Mesenchymal stem cell (in vitro differentiated cells and primary cell): ENCODE data around the gene KIAA1217.

Experiments
- DNase-seq: peaks from one replicate; pipeline ENCODE4 v3.0.0-alpha.2; 2013
- H2AFZ ChIP-seq: one replicate; pipeline ENCODE4 v1.6.1; 2013; ENCODE audit warnings: low read depth, mild to moderate bottlenecking, control low read depth, inconsistent platforms, low read length, moderate library complexity
- H2AK5ac ChIP-seq: 2 replicates; pipeline ENCODE4 v1.6.1; 2013; ENCODE audit warnings: low read length, moderate library complexity, mild to moderate bottlenecking, inconsistent platforms; ENCODE audit not compliant: severe bottlenecking
- H2BK120ac ChIP-seq: one replicate; pipeline ENCODE4 v1.6.1; 2013; ENCODE audit warnings: low read depth, mild to moderate bottlenecking, inconsistent platforms, low read length, moderate library complexity
- H2BK12ac ChIP-seq, 2 experiments: one replicate each; pipeline ENCODE4 v1.6.1; 2013; ENCODE audit warnings: inconsistent platforms in 2 of 2, low read length in 2 of 2, mild to moderate bottlenecking in 2 of 2, moderate library complexity in 2 of 2, control low read depth in 1 of 2
- H2BK15ac ChIP-seq: one replicate; pipeline ENCODE4 v1.6.1; 2013; ENCODE audit warnings: mild to moderate bottlenecking, low read depth, inconsistent platforms; ENCODE audit not compliant: poor library complexity, severe bottlenecking
- H2BK5ac ChIP-seq: 2 replicates; pipeline ENCODE4 v1.6.1; 2013; ENCODE audit warnings: low read depth, mild to moderate bottlenecking, low read length, control low read depth, inconsistent platforms; ENCODE audit not compliant: poor library complexity, severe bottlenecking
- H3K14ac ChIP-seq, 2 experiments: one replicate each; pipeline ENCODE4 v1.6.1; 2013; ENCODE audit warnings: inconsistent platforms in 2 of 2, low read length in 2 of 2, control low read depth in 1 of 2, mild to moderate bottlenecking in 1 of 2, moderate library complexity in 1 of 2
- H3K18ac ChIP-seq, 2 experiments: one replicate each; pipeline ENCODE4 v1.6.1; 2013; ENCODE audit warnings: inconsistent platforms in 2 of 2, low read length in 2 of 2, control low read depth in 1 of 2, low read depth in 1 of 2, mild to moderate bottlenecking in 1 of 2
- H3K23ac ChIP-seq, 2 experiments: one replicate each; pipeline ENCODE4 v1.6.1; 2013; ENCODE audit warnings: inconsistent platforms in 2 of 2, low read length in 2 of 2, mild to moderate bottlenecking in 2 of 2, moderate library complexity in 2 of 2, control low read depth in 1 of 2
- H3K27ac ChIP-seq: 2 replicates; pipeline ENCODE4 v1.5.1; 2013; ENCODE audit warnings: mild to moderate bottlenecking, moderate library complexity, low read length, control low read depth, inconsistent platforms; ENCODE audit not compliant: poor library complexity, severe bottlenecking
- H3K27me3 ChIP-seq, 2 experiments: 2 replicates each; pipeline versions ENCODE4 v1.6.1 to v1.7.0; 2013; ENCODE audit warnings: low read length in 2 of 2, mild to moderate bottlenecking in 2 of 2, moderate library complexity in 2 of 2, control low read depth in 1 of 2, inconsistent platforms in 1 of 2; ENCODE audit not compliant: control insufficient read depth in 1 of 2, insufficient read depth in 1 of 2
- H3K36me3 ChIP-seq, 2 experiments: 2 replicates each; pipeline versions ENCODE4 v1.6.1 to v1.7.0; 2013; ENCODE audit warnings: low read length in 2 of 2, control low read depth in 1 of 2, inconsistent platforms in 1 of 2, low read depth in 1 of 2, mild to moderate bottlenecking in 1 of 2; ENCODE audit not compliant: insufficient read depth in 2 of 2, control insufficient read depth in 1 of 2
- H3K4ac ChIP-seq, 2 experiments: one replicate each; pipeline ENCODE4 v1.6.1; 2013; ENCODE audit warnings: inconsistent platforms in 2 of 2, low read length in 2 of 2, mild to moderate bottlenecking in 2 of 2, moderate library complexity in 2 of 2, control low read depth in 1 of 2, low read depth in 1 of 2
- H3K4me1 ChIP-seq: 2 replicates; pipeline ENCODE4 v1.6.1; 2013; ENCODE audit warnings: low read depth, low read length, control low read depth; ENCODE audit not compliant: control insufficient read depth, insufficient read depth
- H3K4me2 ChIP-seq: 2 replicates; pipeline ENCODE4 v1.6.1; 2013; ENCODE audit warnings: low read length, mild to moderate bottlenecking, inconsistent platforms; ENCODE audit not compliant: poor library complexity, severe bottlenecking
- H3K4me3 ChIP-seq, 2 experiments: 2 replicates each; pipeline versions ENCODE4 v1.5.1 to v1.7.0; 2013; ENCODE audit warnings: low read length in 2 of 2, mild to moderate bottlenecking in 2 of 2, control low read depth in 1 of 2, low read depth in 1 of 2; ENCODE audit not compliant: insufficient read depth in 1 of 2
- H3K79me1 ChIP-seq: replicated peaks from 2 replicates; pipeline ENCODE4 v1.6.1; 2013; ENCODE audit warnings: mild to moderate bottlenecking, control low read depth, low read length, inconsistent platforms; ENCODE audit not compliant: poor library complexity, severe bottlenecking
- H3K9ac ChIP-seq: 2 replicates; pipeline ENCODE4 v1.7.0; 2013; ENCODE audit warnings: mild to moderate bottlenecking, low read length, moderate library complexity
- H3K9me3 ChIP-seq: 2 replicates; pipeline ENCODE4 v1.7.0; 2013; ENCODE audit warnings: mild to moderate bottlenecking, low read length; ENCODE audit not compliant: control insufficient read depth
- H4K8ac ChIP-seq: one replicate; pipeline ENCODE4 v1.6.1; 2013; ENCODE audit warnings: inconsistent platforms, mild to moderate bottlenecking, low read length, moderate library complexity
- H4K91ac ChIP-seq: one replicate; pipeline ENCODE4 v1.6.1; 2013; ENCODE audit warnings: mild to moderate bottlenecking, low read length, inconsistent platforms
- WGBS: methylation state at CpG from one replicate; pipeline ENCODE4 v1.1.7; 2013; ENCODE audit warnings: mixed read lengths; 5-methylcytosine and 5-hydroxymethylcytosine counted together

The KIAA1217 gene

DNA sequence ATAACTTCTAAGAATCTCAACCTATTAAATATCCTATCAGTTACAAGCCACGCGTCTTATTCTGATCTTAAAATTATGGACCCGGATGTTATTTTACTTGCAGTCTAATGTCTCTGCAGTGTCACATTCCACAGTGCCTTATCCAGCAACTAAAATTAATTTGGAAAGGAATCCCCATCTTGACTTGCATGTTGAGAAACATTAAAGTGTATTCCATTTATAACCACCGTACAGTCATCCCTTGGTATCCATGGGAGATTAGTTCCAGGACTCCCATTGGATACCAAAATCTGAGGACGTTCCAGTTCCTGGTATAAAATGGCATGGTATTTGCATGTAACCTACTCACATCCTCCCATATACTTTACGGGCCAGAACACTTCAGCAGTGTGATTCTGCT, 320.0 kb downstream of the KIAA1217 start:
- Histone ChIP-seq H3K9ac (no peak overlapping the region), H3K4me3 (no peak overlapping the region), H3K27ac (no peak overlapping the region), H3K36me3 (peaks cover 43 to 96% of the 10 kb centered on the region in 2 experiments), H2BK12ac (no peak overlapping the region), H4K91ac (no peak overlapping the region), H2BK15ac (no peak overlapping the region), H4K8ac (no peak overlapping the region), H2AFZ (no peak overlapping the region), H3K18ac (no peak overlapping the region), H3K27me3 (no peaks in the 10 kb centered on the region), H3K9me3 (no peaks in the 10 kb centered on the region), H3K4me1 (no peaks in the 10 kb centered on the region), H2AK5ac (no peak overlapping the region), H3K79me1 (no peaks in the 10 kb centered on the region), H2BK5ac (no peak overlapping the region), H3K14ac (no peak overlapping the region), H3K23ac (no peak overlapping the region), H3K4me2 (no peak overlapping the region), H3K4ac (no peak overlapping the region), H2BK120ac (no peak overlapping the region)
- no peak for DNase-seq
- WGBS: 96% methylated on average over 6 of the region's 6 CpGs

- Histone ChIP-seq H3K36me3 (peaks cover 34 to 96% of the 10 kb centered on the region in 2 experiments), H3K4me3 (no peak overlapping the region), H3K4me1 (no peaks in the 10 kb centered on the region), H3K9me3 (no peaks in the 10 kb centered on the region), H2BK5ac (no peak overlapping the region), H3K23ac (no peak overlapping the region), H3K18ac (no peak overlapping the region), H3K79me1 (no peaks in the 10 kb centered on the region), H4K91ac (no peak overlapping the region), H2BK120ac (no peak overlapping the region), H4K8ac (no peak overlapping the region), H3K4me2 (no peak overlapping the region), H2AK5ac (no peak overlapping the region), H3K27me3 (no peaks in the 10 kb centered on the region), H3K14ac (no peak overlapping the region), H2BK15ac (no peak overlapping the region), H2BK12ac (no peak overlapping the region), H3K27ac (no peak overlapping the region), H3K9ac (no peak overlapping the region), H2AFZ (no peak overlapping the region), H3K4ac (no peak overlapping the region)
- no CpG with 5 or more reads among the region's 2 CpGs for WGBS
- DNase-seq: no peak
These were observed 322.5 kb downstream of the KIAA1217 start for GRCh38 chr10:24531439-24531838.

GRCh38 chr10:24533981-24534380, 325.0 kb downstream of the KIAA1217 start:
- DNase-seq: no peak
- Histone ChIP-seq H3K4me3 (no peak overlapping the region), H3K4me2 (no peak overlapping the region), H2BK12ac (no peak overlapping the region), H2BK15ac (no peak overlapping the region), H2BK120ac (no peak overlapping the region), H3K4ac (no peak overlapping the region), H3K18ac (no peak overlapping the region), H3K9ac (no peak overlapping the region), H3K27me3 (no peaks in the 10 kb centered on the region), H3K23ac (no peak overlapping the region), H2AK5ac (no peak overlapping the region), H3K36me3 (peaks cover 38 to 93% of the 10 kb centered on the region in 2 experiments), H3K9me3 (no peaks in the 10 kb centered on the region), H3K14ac (no peak overlapping the region), H3K79me1 (no peaks in the 10 kb centered on the region), H3K4me1 (no peaks in the 10 kb centered on the region), H2AFZ (no peak overlapping the region), H3K27ac (no peak overlapping the region), H2BK5ac (no peak overlapping the region), H4K91ac (no peak overlapping the region), H4K8ac (no peak overlapping the region)
- WGBS: 100% methylated on average over 2 of the region's 4 CpGs

DNA sequence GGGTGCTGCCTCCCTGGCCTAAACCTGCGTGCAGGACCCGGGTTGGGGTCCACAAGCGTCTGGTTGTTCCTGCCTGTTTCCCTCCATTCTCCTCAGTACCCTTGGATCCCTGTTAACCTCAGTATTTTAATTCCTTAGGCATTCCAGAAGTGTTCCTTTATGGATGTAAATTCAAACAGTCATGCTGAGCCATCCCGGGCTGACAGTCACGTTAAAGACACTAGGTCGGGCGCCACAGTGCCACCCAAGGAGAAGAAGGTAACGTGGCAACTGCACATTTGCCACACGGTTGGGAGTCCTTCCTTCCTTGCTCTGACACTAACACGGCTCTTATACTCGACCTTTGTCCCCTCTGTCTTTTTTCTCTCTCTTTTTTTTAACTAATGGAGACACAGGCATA, 327.7 kb downstream of the KIAA1217 start:
- Histone ChIP-seq H2BK5ac (no peak overlapping the region), H2AK5ac (no peak overlapping the region), H2AFZ (no peak overlapping the region), H4K8ac (no peak overlapping the region), H3K18ac (no peak overlapping the region), H3K9ac (no peak overlapping the region), H4K91ac (no peak overlapping the region), H3K23ac (no peak overlapping the region), H2BK120ac (no peak overlapping the region), H3K4me1 (no peaks in the 10 kb centered on the region), H3K9me3 (no peaks in the 10 kb centered on the region), H3K27me3 (no peaks in the 10 kb centered on the region), H3K36me3 (peaks cover 38 to 93% of the 10 kb centered on the region in 2 experiments), H3K27ac (no peak overlapping the region), H3K4ac (no peak overlapping the region), H2BK12ac (no peak overlapping the region), H3K4me3 (no peak overlapping the region), H3K14ac (no peak overlapping the region), H3K4me2 (no peak overlapping the region), H3K79me1 (no peaks in the 10 kb centered on the region), H2BK15ac (no peak overlapping the region)
- no peak for DNase-seq
- WGBS: 93% methylated on average over 11 of the region's 11 CpGs
